CD4-positive, alpha-beta memory T cell (primary cell): ENCODE results near the gene MRTFA. TPM values are rescaled to one million over a fixed set of nuclear protein-coding genes. Genes with fewer than 3 reads are reported as not detected.
A peak's percentile ranks its signal among the peaks of the same experiment; 100 is the strongest.
"Not testable (repeated sequence)": the region's sequence is repeated elsewhere in the genome, so short reads cannot be mapped to it uniquely, and the experiment has no call there.

ENCODE experiments used
- CTCF ChIA-PET: fragments of 350-600 bp; sonication (Branson Sonifier 250); formaldehyde crosslinking; loops from one replicate; lab custom pipeline; 2021; ENCODE audit warnings: inconsistent platforms; ENCODE audit not compliant: partially characterized antibody; lab: Charles Lee
- POLR2A ChIA-PET: fragments of 350-600 bp; sonication (Branson Sonifier 250); formaldehyde crosslinking; loops from one replicate; lab custom pipeline; 2021; ENCODE audit not compliant: partially characterized antibody; lab: Charles Lee
- DNase-seq, 5 donors: peaks; one replicate each; pipeline versions ENCODE4 v3.0.0 to v3.0.0-alpha.2; 2020 to 2022; ENCODE audit warnings: mixed read lengths in 1 of 5
- H3K27ac ChIP-seq: one replicate; pipeline ENCODE4 v1.7.0; 2013; ENCODE audit warnings: low read depth, low read length
- H3K27me3 ChIP-seq: 2 replicates; pipeline ENCODE4 v1.7.0; 2013; ENCODE audit warnings: mild to moderate bottlenecking, low read length, moderate library complexity; ENCODE audit not compliant: insufficient read depth
- H3K36me3 ChIP-seq: 2 replicates; pipeline ENCODE4 v1.7.0; 2013; ENCODE audit warnings: mild to moderate bottlenecking, low read length, moderate library complexity; ENCODE audit not compliant: insufficient read depth
- H3K4me1 ChIP-seq: 2 replicates; pipeline ENCODE4 v1.7.0; 2013; ENCODE audit warnings: mild to moderate bottlenecking, low read length, moderate library complexity; ENCODE audit not compliant: insufficient read depth
- H3K4me3 ChIP-seq, 2 donors: one replicate each; pipeline ENCODE4 v1.7.0; 2013; ENCODE audit warnings: low read length in 2 of 2, mild to moderate bottlenecking in 1 of 2
- H3K9me3 ChIP-seq, 2 donors: one replicate each; pipeline ENCODE4 v1.7.0; 2013; ENCODE audit warnings: low read length in 2 of 2, control low read depth in 1 of 2; ENCODE audit not compliant: control insufficient read depth in 1 of 2
- H3K27ac Mint-ChIP-seq, 7 donors: one replicate each; pipeline ENCODE4 v1.8.0; 2020 to 2021; ENCODE audit warnings: mixed read lengths in 7 of 7, mild to moderate bottlenecking in 6 of 7, inconsistent platforms in 3 of 7, moderate library complexity in 3 of 7
- H3K27me3 Mint-ChIP-seq, 2 donors: one replicate each; pipeline ENCODE4 v1.8.0; 2020 to 2021; ENCODE audit warnings: mixed read lengths in 2 of 2
- H3K36me3 Mint-ChIP-seq, 2 donors: one replicate each; pipeline ENCODE4 v1.8.0; 2020 to 2021; ENCODE audit warnings: mixed read lengths in 2 of 2, inconsistent platforms in 1 of 2, mild to moderate bottlenecking in 1 of 2
- H3K4me1 Mint-ChIP-seq, 4 donors: one replicate each; pipeline ENCODE4 v1.8.0; 2020 to 2021; ENCODE audit warnings: mixed read lengths in 4 of 4, mild to moderate bottlenecking in 1 of 4
- H3K4me3 Mint-ChIP-seq, 8 donors: one replicate each; pipeline ENCODE4 v1.8.0; 2020 to 2021; ENCODE audit warnings: mixed read lengths in 8 of 8, mild to moderate bottlenecking in 7 of 8, moderate library complexity in 6 of 8, inconsistent platforms in 3 of 8
- H3K9me3 Mint-ChIP-seq, 8 donors: one replicate each; pipeline ENCODE4 v1.8.0; 2020 to 2021; ENCODE audit warnings: mixed read lengths in 8 of 8, mild to moderate bottlenecking in 5 of 8, inconsistent platforms in 3 of 8, moderate library complexity in 1 of 8
- intact Hi-C: fragments of 100-400 bp; cut with micrococcal nuclease; formaldehyde crosslinking; loops from one replicate; pipeline ENCODE4 v1.15.1; 2023
- polyA plus RNA-seq, 2 donors: library from polyadenylated mRNA; unstranded; fragments of 300-500 nt; fragmentation: Illumina TruSeq; gene quantifications; one replicate each; pipeline ENCODE4 v1.2.3, GENCODE V29; 2021
- total RNA-seq, 2 experiments: library from RNA; stranded (reverse); gene quantifications; one replicate each; pipeline ENCODE4 v1.2.3, GENCODE V29; 2021

The MRTFA gene
- total and polyA plus RNA-seq, 4 experiments from 2014 or later, result 5.3 to 91.6 (median 50.9) TPM

- H3K9me3 ChIP-seq, H3K27me3 Mint-ChIP-seq, H3K27me3 ChIP-seq, H3K27ac ChIP-seq, H3K36me3 ChIP-seq, H3K4me3 ChIP-seq, H3K9me3 Mint-ChIP-seq, DNase-seq, H3K36me3 Mint-ChIP-seq: not testable (repeated sequence)
- peaks cover 56 to 84% (median 75%) of the 10 kb centered on the region in 4 donors for H3K4me1 Mint-ChIP-seq
- ChIA-PET POLR2A (interaction anchor here (0.6 to 5.9 kb wide), 8 partner anchors 11 to 795 kb away, joined by 3 to 58 read pairs (median 4); partner anchors contain the start of gene MRTFA), CTCF (interaction anchor here (0.7 to 6.9 kb wide), 6 partner anchors 93 to 369 kb away, joined by 3 to 92 read pairs (median 4); no protein-coding TSS in a partner anchor)
- intact Hi-C loops, result loop anchor here (10.0 kb wide), 1 partner anchor 54 kb away; no protein-coding TSS in a partner anchor
- H3K4me1 ChIP-seq, result peaks cover 71% of the 10 kb centered on the region
- H3K4me3 Mint-ChIP-seq, result peak overlapping the region in 7 of 8 donors; percentile 44 to 93 (median 85)
- H3K27ac Mint-ChIP-seq, result peak overlapping the region; percentile 10 to 86 (median 49)
Measured at GRCh38 chr22:40530391-40530790, 106.1 kb downstream of the MRTFA start.

GRCh38 chr22:40529821-40530220, 106.7 kb downstream of the MRTFA start:
- Histone ChIP-seq H3K4me1 (peaks cover 66% of the 10 kb centered on the region), H3K36me3 (no peaks in the 10 kb centered on the region), H3K27ac (no peak overlapping the region), H3K9me3 (no peaks in the 10 kb centered on the region), H3K4me3 (no peak overlapping the region), H3K27me3 (no peaks in the 10 kb centered on the region)
- CTCF ChIA-PET, result interaction anchor here (1.6 to 6.9 kb wide), 3 partner anchors 101 to 369 kb away, joined by 3 to 92 read pairs (median 6); no protein-coding TSS in a partner anchor
- POLR2A ChIA-PET, result interaction anchor here (0.9 to 5.9 kb wide), 4 partner anchors 10 to 112 kb away, joined by 3 to 58 read pairs (median 22); partner anchors contain the start of gene MRTFA
- H3K9me3 Mint-ChIP-seq, result no peaks in the 10 kb centered on the region
- H3K4me3 Mint-ChIP-seq, result peak overlapping the region in 5 of 8 donors; percentile 1 to 55 (median 23)
- H3K36me3 Mint-ChIP-seq, result peaks cover 0 to 4% of the 10 kb centered on the region in 2 donors
- peak overlapping the region in 6 of 7 donors; percentile 5 to 86 (median 42) for H3K27ac Mint-ChIP-seq
- H3K4me1 Mint-ChIP-seq, result peaks cover 52 to 79% (median 71%) of the 10 kb centered on the region in 4 donors
- intact Hi-C loops, result loop anchor here (5.0 to 10.0 kb wide), 2 partner anchors 55 to 93 kb away; no protein-coding TSS in a partner anchor
- DNase-seq, result no peak
- no peaks in the 10 kb centered on the region for H3K27me3 Mint-ChIP-seq

- Histone ChIP-seq H3K27ac (no peak overlapping the region), H3K27me3 (no peaks in the 10 kb centered on the region), H3K4me3 (no peak overlapping the region), H3K4me1 (peaks cover 38% of the 10 kb centered on the region), H3K36me3 (no peaks in the 10 kb centered on the region), H3K9me3 (no peaks in the 10 kb centered on the region)
- Mint-ChIP-seq H3K27ac (peak overlapping the region in 6 of 7 donors; percentile 21 to 85 (median 38)), H3K36me3 (peaks cover 0 to 4% of the 10 kb centered on the region in 2 donors), H3K9me3 (no peaks in the 10 kb centered on the region), H3K27me3 (no peaks in the 10 kb centered on the region), H3K4me1 (peaks cover 32 to 57% (median 45%) of the 10 kb centered on the region in 4 donors), H3K4me3 (peak overlapping the region in 1 of 8 donors; percentile 7)
- DNase-seq, result no peak
- ChIA-PET CTCF (interaction anchor here (1.0 to 11.0 kb wide), 11 partner anchors 10 to 126 kb away, joined by 3 to 172 read pairs (median 4); partner anchors contain the start of gene MRTFA), POLR2A (no interaction called here)
- intact Hi-C loops, result loop anchor here (5.0 kb wide), 1 partner anchor 90 kb away; no protein-coding TSS in a partner anchor
Measured at GRCh38 chr22:40526960-40527359, 109.6 kb downstream of the MRTFA start.

GRCh38 chr22:40525250-40525884, 111.2 kb downstream of the MRTFA start:
- H3K4me1 ChIP-seq, result peaks cover 22% of the 10 kb centered on the region
- H3K36me3 ChIP-seq, result no peaks in the 10 kb centered on the region
- H3K4me3 Mint-ChIP-seq, result no peak overlapping the region
- POLR2A ChIA-PET, result interaction anchor here (1.1 to 1.7 kb wide), 4 partner anchors 8 to 120 kb away, joined by 3 to 10 read pairs (median 7); partner anchors contain the start of gene MRTFA
- H3K27me3 ChIP-seq, result no peaks in the 10 kb centered on the region
- no peak overlapping the region for H3K27ac ChIP-seq
- peaks cover 23 to 46% (median 31%) of the 10 kb centered on the region in 4 donors for H3K4me1 Mint-ChIP-seq
- no peaks in the 10 kb centered on the region for H3K27me3 Mint-ChIP-seq
- CTCF ChIA-PET, result interaction anchor here (0.9 to 11.0 kb wide), 20 partner anchors 9 to 373 kb away, joined by 3 to 172 read pairs (median 6); partner anchors contain the start of gene MRTFA
- H3K9me3 ChIP-seq, result no peaks in the 10 kb centered on the region
- peak overlapping the region in 5 of 7 donors; percentile 16 to 87 (median 63) for H3K27ac Mint-ChIP-seq
- H3K4me3 ChIP-seq, result no peak overlapping the region
- peak; percentile 68 to 73 (median 69) for DNase-seq
- H3K36me3 Mint-ChIP-seq, result peaks cover 0 to 5% of the 10 kb centered on the region in 2 donors
- intact Hi-C loops, result loop anchor here (1.0 to 5.0 kb wide), 4 partner anchors 8 to 121 kb away; partner anchors contain the start of gene MRTFA
- no peaks in the 10 kb centered on the region for H3K9me3 Mint-ChIP-seq

GRCh38 chr22:40524392-40525249, 111.9 kb downstream of the MRTFA start:
- peaks cover 20 to 46% (median 31%) of the 10 kb centered on the region in 4 donors for H3K4me1 Mint-ChIP-seq
- ChIA-PET CTCF (interaction anchor here (0.9 to 11.0 kb wide), 21 partner anchors 8 to 374 kb away, joined by 3 to 172 read pairs (median 5); partner anchors contain the start of gene MRTFA), POLR2A (interaction anchor here (1.2 to 1.7 kb wide), 4 partner anchors 9 to 121 kb away, joined by 3 to 10 read pairs (median 7); partner anchors contain the start of gene MRTFA)
- no peaks in the 10 kb centered on the region for H3K9me3 ChIP-seq
- no peaks in the 10 kb centered on the region for H3K36me3 ChIP-seq
- H3K27ac ChIP-seq, result no peak overlapping the region
- peaks cover 0 to 5% of the 10 kb centered on the region in 2 donors for H3K36me3 Mint-ChIP-seq
- H3K9me3 Mint-ChIP-seq, result no peaks in the 10 kb centered on the region
- DNase-seq, result no peak
- H3K4me3 Mint-ChIP-seq, result no peak overlapping the region
- H3K4me3 ChIP-seq, result no peak overlapping the region
- no peaks in the 10 kb centered on the region for H3K27me3 Mint-ChIP-seq
- intact Hi-C loops, result loop anchor here (1.0 to 5.0 kb wide), 4 partner anchors 9 to 122 kb away; partner anchors contain the start of gene MRTFA
- H3K27me3 ChIP-seq, result no peaks in the 10 kb centered on the region
- H3K27ac Mint-ChIP-seq, result peak overlapping the region in 2 of 7 donors; percentile 25 to 68
- peaks cover 21% of the 10 kb centered on the region for H3K4me1 ChIP-seq

- Mint-ChIP-seq H3K27me3 (no peaks in the 10 kb centered on the region), H3K27ac (peak overlapping the region in 1 of 7 donors; percentile 50), H3K4me3 (no peak overlapping the region), H3K36me3 (peaks cover 0 to 11% of the 10 kb centered on the region in 2 donors), H3K4me1 (peaks cover 26 to 55% (median 42%) of the 10 kb centered on the region in 4 donors), H3K9me3 (no peaks in the 10 kb centered on the region)
- Histone ChIP-seq H3K27me3 (no peaks in the 10 kb centered on the region), H3K4me1 (peaks cover 34% of the 10 kb centered on the region), H3K36me3 (no peaks in the 10 kb centered on the region), H3K27ac (no peak overlapping the region), H3K4me3 (no peak overlapping the region), H3K9me3 (no peaks in the 10 kb centered on the region)
- POLR2A ChIA-PET, result no interaction called here
- CTCF ChIA-PET, result interaction anchor here (1.2 to 11.0 kb wide), 3 partner anchors 10 to 123 kb away, joined by 3 to 172 read pairs (median 3); no protein-coding TSS in a partner anchor
- no peak for DNase-seq
- intact Hi-C loops, result no loop called here
Measured at GRCh38 chr22:40522141-40522540, 114.4 kb downstream of the MRTFA start.
